ENCODE data around the gene PSPC1.
"Not testable (repeated sequence)": the region's sequence is repeated elsewhere in the genome, so short reads cannot be mapped to it uniquely, and the experiment has no call there.

Gene PSPC1, protein sequence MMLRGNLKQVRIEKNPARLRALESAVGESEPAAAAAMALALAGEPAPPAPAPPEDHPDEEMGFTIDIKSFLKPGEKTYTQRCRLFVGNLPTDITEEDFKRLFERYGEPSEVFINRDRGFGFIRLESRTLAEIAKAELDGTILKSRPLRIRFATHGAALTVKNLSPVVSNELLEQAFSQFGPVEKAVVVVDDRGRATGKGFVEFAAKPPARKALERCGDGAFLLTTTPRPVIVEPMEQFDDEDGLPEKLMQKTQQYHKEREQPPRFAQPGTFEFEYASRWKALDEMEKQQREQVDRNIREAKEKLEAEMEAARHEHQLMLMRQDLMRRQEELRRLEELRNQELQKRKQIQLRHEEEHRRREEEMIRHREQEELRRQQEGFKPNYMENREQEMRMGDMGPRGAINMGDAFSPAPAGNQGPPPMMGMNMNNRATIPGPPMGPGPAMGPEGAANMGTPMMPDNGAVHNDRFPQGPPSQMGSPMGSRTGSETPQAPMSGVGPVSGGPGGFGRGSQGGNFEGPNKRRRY

DNA sequence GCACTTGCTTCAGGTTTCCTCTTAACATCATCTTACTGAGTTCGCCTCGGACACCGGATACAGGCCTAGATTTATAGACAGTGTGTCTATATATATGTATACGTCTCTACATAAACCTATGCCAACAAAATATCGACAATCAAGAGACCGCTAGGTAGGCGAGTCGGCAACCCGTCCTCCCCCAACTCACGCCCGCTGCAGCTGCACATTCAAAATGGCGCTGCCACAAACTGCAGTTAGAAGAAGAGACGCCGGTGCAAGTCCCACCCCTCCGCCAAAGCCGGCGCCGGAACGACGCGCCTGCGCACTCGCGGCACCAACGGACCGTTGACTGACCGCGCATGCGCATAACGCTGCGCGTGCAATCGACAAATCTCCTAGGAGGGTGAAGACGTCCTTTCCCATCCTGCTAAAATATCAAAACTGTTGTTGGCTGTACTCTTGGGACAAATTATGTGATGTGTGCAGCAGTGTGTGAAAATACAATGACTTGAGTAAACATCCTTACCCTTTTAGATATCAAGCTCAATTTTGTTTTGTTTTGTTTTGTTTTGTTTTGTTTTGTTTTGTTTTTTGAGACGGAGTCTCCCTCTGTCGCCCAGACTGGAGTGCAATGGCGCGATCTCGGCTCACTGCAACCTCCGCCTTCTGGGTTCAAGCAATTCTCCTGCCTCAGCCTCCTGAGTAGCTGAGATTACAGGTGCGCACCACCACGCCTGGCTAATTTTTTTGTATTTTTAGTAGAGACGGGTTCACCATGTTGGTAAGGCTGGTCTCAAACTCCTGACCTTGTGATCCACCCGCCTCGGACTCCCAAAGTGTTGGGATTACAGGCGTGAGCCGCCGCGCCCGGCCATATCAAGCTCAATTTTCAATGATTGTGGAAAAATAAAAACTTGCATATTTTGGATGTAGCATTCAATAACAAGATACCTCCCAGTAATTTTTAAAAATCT, at the start of gene PSPC1:
Gene PSPC1, minus strand, starts transcription at position 219 of the 956 bp plus-strand sequence. Its CDS starts 188 bp downstream, at position 31.
- peak; percentile 94 for DNase-seq

DNA sequence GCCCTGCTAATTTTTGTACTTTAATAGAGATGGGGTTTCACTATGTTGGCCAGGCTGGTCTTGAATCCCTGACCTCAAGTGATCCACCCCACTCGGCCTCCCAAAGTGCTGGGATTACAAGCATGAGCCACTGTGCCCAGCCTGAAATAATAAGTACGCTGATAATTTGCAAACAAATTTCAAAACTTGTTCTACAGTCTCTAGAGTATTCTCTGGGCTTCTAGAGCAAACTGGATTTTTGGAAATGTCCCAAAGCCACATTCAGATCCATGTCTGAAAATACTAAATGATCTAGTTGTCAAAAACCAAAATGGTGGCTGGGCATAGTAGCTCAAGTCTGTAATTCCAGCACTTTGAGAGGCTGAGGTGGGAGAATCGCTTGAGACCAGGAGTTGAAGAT, 39.9 kb upstream of the PSPC1 start:
- DNase-seq, result no peak

GRCh38 chr13:19818223-19818842, 35.6 kb upstream of the PSPC1 start:
- DNase-seq, result peak; percentile 13

DNA sequence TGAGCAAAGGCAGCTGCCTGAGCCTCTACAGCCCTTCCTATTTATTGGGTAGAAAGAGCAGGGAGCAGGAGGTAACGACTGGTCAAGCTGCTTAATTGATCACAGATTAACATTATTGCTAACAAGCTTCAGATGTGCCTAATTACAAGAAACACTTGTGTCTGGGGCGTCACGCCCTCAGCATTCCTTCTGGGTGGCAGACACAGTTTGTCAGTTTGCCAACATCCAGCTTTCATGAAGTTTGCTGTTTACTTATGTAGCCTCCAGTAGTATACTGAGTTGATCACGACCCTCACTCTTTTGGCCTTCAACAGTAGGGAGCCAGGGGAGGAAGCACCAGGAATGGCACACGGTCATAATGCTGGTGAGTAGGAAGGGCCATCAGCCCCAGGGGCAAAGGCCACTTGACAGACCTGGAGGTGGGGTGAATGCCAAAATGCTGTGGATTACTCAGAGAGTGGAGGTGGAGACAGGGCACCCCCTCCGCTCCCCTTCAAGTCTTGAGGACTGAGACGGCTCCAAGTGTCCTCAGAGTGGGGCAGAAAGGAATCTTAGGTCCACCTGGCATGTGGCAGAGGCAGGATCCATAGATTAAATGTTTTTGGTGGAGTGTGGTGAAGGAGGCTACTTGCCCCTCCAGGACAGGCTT, 34.9 kb upstream of the PSPC1 start:
- no peak for DNase-seq

- no peak for DNase-seq
Observed at GRCh38 chr13:19817106-19817505, 34.4 kb upstream of the PSPC1 start.

GRCh38 chr13:19815842-19816241, 33.1 kb upstream of the PSPC1 start:
- DNase-seq, result not testable (repeated sequence)

DNA sequence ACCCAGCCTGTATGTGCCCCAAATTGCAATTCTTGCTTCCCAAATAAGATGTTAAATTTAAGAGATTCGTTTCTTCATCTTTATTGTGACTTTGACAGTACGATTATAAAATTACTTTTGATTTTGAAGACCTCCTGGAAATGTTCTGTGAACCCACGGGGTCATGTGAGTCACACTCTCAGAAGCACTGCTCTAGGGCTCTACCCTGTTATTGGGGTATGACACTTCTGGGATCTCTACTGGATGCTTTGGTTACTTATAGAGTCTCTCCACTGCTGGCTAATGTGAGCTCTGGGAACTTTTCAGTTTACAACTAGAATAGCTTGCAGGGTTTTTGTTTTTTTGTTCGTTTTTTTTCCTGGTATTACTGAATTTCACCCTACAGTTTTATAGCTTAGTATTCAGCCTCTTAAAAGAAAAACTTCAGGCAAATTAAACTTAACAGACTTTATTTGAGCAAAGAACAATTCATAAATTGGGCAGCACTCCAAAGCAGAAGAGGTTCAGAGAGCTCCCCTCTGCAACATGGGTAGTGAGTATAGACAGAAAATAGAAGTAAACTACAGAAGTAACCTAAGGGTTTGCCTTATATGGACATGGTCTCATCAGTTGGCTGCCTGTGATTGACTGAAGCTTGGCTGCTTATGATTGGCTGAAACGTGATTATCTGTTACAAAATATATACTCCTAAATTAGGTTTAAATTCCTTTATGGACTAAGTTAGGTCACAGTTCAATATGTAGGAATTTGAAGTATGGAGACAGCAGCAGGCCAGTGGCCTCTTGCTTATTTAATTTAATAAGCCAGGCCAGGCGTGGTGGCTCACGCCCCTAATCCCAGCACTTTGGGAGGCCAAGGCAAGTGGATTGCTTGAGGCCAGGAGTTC, 28.5 kb upstream of the PSPC1 start:
- DNase-seq, result no peak

GRCh38 chr13:19810151-19810550, 27.4 kb upstream of the PSPC1 start:
- DNase-seq, result no peak

DNA sequence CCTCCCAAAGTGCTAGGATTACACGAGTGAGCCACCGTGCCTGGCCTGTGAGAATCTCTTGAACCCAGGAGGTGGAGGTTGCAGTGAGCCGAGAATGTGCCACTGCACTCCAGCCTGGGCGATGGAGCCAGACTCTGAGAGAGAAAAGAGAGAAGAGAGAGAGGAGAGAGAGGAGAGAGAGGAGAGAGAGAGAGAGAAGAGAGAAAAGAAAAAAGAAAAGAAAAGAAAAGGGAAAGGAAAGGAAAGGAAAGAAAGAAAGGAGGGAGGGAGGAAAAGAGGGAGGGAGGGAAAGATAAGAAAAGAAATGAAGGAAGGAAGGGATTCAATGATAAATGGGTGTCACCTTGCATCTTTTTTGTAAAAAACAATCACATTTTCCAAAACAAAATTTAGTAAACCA, 23.0 kb upstream of the PSPC1 start:
- DNase-seq, result no peak

- no peak for DNase-seq
Observed at GRCh38 chr13:19795956-19796355, 13.2 kb upstream of the PSPC1 start.

GRCh38 chr13:19794631-19795030, 11.9 kb upstream of the PSPC1 start:
- no peak for DNase-seq

GRCh38 chr13:19791953-19792537, 9.3 kb upstream of the PSPC1 start:
- no peak for DNase-seq

- peak; percentile 23 for DNase-seq
Observed at GRCh38 chr13:19782049-19782726, 557 bp downstream of the PSPC1 start.

GRCh38 chr13:19781526-19781925, 1.2 kb downstream of the PSPC1 start:
- DNase-seq, result no peak

- not testable (repeated sequence) for DNase-seq
Observed at GRCh38 chr13:19780753-19781418, 1.9 kb downstream of the PSPC1 start.

GRCh38 chr13:19772306-19772705, 10.4 kb downstream of the PSPC1 start:
- no peak for DNase-seq

- no peak for DNase-seq
Observed at GRCh38 chr13:19769854-19770253, 12.9 kb downstream of the PSPC1 start.

DNA sequence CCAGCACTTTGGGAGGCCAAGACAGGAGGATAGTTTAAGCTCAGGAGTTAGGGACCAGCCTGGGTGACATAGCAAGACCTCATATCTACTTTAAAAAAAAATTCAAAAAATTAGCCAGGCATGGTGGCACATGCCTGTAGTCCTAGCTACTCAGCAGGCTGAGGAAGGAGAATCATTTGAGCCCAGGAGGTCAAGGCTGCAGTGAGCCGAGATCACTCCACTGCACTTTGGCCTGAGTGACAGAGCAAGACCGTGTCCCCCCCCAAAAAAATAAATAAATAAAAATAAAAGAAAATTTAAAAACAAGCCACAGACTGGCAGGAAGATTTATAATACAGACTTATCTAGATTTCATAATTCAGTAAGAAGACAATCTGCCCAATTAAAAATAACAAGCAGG, 14.8 kb downstream of the PSPC1 start:
- no peak for DNase-seq

GRCh38 chr13:19766591-19766990, 16.2 kb downstream of the PSPC1 start:
- DNase-seq, result no peak

DNA sequence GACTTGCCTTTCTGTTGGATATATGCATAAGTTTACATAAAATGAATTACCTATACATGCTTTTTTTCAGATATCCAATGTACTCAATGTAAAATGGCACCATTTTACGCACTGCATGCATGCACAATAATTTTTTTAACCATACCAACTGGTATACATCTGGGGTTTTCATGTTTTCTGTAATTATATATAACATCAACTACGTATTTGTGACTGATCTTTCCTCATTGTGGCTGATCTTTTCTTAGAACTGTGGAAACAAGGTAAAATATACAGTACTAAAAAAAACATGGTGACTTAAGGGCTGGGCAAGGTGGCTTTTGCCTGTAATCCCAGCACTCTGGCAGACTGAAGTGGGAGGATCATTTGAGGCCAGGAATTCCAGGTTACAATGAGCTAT, 18.5 kb downstream of the PSPC1 start:
- DNase-seq, result no peak

Data from activated CD4-positive, alpha-beta T cell treated with anti-CD3 and anti-CD28 coated beads for 1 hour (primary cell).